ENCODE measurements around the gene CCDC137. TPM values are rescaled to one million over a fixed set of nuclear protein-coding genes. Genes with fewer than 3 reads are reported as not detected.
"Not testable (repeated sequence)": the region's sequence is repeated elsewhere in the genome, so short reads cannot be mapped to it uniquely, and the experiment has no call there.

Gene CCDC137
- total RNA-seq, 1 experiment from 2014 or later = 49.9 TPM

DNA sequence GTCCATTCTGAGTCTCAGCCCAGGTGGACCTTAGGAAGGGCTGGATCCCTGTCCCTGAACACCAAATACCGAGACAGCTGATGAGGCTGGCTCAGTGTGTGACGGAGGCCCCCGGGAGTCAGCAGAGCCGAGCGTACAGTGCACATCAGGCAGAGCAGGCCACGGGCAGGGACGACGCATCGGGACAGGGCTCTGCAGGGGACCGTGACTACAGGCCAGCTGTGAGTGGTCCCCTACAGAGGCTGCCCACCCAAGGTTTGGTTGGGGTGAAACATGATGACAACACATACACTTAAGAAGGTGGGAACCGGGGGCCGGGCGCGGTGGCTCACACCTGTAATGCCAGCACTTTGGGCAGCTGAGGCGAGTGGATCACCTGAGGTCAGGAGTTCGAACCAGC, 6.4 kb downstream of the CCDC137 start:
- Histone ChIP-seq H3K79me2 (ENCODE audit: low read length) (peaks cover 25% of the 10 kb centered on the region), H3K36me3 (ENCODE audit: low read depth, low read length) (peaks cover 38% of the 10 kb centered on the region), H3K4me2 (ENCODE audit: low read length) (no peak overlapping the region), H3K9me3 (ENCODE audit: low read length) (no peaks in the 10 kb centered on the region), H3K4me3 (ENCODE audit: low read length) (no peak overlapping the region), H3F3A (ENCODE audit: low read length, unreplicated experiment) (no peaks in the 10 kb centered on the region), H4K20me1 (ENCODE audit: low read length) (no peaks in the 10 kb centered on the region), H3K4me1 (ENCODE audit: insufficient read depth, low read length) (peaks cover 7% of the 10 kb centered on the region), H3K9me2 (replicated peaks; ENCODE audit: low read length) (no peaks in the 10 kb centered on the region), H3K9ac (ENCODE audit: low read length) (no peak overlapping the region), H3K27ac (ENCODE audit: low read length) (no peak overlapping the region), H3K27me3 (ENCODE audit: low read length) (no peaks in the 10 kb centered on the region), H2AFZ (ENCODE audit: low read length) (no peak overlapping the region)
- no peak for ATAC-seq
- DNase-seq = no peak
- intact Hi-C loops (cut with micrococcal nuclease) = no loop called here
- ChIA-PET CTCF (no interaction called here), POLR2A (ENCODE audit: unreplicated experiment) (no interaction called here)
- TF ChIP-seq EZH2 (IDR thresholded peaks at IDR 0.05; ENCODE audit: low read length, unreplicated experiment) (no peak), EZH2phosphoT487 (IDR thresholded peaks at IDR 0.05; ENCODE audit: borderline replicate concordance, low read length) (no peak)
- TF ChIP-seq, protein P1, sequence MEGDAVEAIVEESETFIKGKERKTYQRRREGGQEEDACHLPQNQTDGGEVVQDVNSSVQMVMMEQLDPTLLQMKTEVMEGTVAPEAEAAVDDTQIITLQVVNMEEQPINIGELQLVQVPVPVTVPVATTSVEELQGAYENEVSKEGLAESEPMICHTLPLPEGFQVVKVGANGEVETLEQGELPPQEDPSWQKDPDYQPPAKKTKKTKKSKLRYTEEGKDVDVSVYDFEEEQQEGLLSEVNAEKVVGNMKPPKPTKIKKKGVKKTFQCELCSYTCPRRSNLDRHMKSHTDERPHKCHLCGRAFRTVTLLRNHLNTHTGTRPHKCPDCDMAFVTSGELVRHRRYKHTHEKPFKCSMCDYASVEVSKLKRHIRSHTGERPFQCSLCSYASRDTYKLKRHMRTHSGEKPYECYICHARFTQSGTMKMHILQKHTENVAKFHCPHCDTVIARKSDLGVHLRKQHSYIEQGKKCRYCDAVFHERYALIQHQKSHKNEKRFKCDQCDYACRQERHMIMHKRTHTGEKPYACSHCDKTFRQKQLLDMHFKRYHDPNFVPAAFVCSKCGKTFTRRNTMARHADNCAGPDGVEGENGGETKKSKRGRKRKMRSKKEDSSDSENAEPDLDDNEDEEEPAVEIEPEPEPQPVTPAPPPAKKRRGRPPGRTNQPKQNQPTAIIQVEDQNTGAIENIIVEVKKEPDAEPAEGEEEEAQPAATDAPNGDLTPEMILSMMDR (conservative IDR thresholded peaks at IDR 0.05; ENCODE audit: low read depth, low read length) = no peak
- BruUV-seq (replicated peaks) = no TSS peak

GRCh38 chr17:81673561-81674258, 7.2 kb downstream of the CCDC137 start:
- Histone ChIP-seq H3K36me3 (ENCODE audit: low read depth, low read length) (peaks cover 34% of the 10 kb centered on the region), H3K9ac (ENCODE audit: low read length) (no peak overlapping the region), H3K27me3 (ENCODE audit: low read length) (no peaks in the 10 kb centered on the region), H3K9me3 (ENCODE audit: low read length) (no peaks in the 10 kb centered on the region), H3K4me1 (ENCODE audit: insufficient read depth, low read length) (no peaks in the 10 kb centered on the region), H4K20me1 (ENCODE audit: low read length) (no peaks in the 10 kb centered on the region), H3K27ac (ENCODE audit: low read length) (no peak overlapping the region), H3K4me3 (ENCODE audit: low read length) (no peak overlapping the region), H3K9me2 (replicated peaks; ENCODE audit: low read length) (no peaks in the 10 kb centered on the region), H3F3A (ENCODE audit: low read length, unreplicated experiment) (no peaks in the 10 kb centered on the region), H3K4me2 (ENCODE audit: low read length) (no peak overlapping the region), H3K79me2 (ENCODE audit: low read length) (peaks cover 18% of the 10 kb centered on the region), H2AFZ (ENCODE audit: low read length) (no peak overlapping the region)
- intact Hi-C loops (cut with micrococcal nuclease) = no loop called here
- ATAC-seq (no peak), DNase-seq (no peak)
- TF ChIP-seq, protein P1 (conservative IDR thresholded peaks at IDR 0.05; ENCODE audit: low read depth, low read length) = no peak
- no peak for TF ChIP-seq EZH2phosphoT487 (IDR thresholded peaks at IDR 0.05; ENCODE audit: borderline replicate concordance, low read length)
- no peak for TF ChIP-seq EZH2 (IDR thresholded peaks at IDR 0.05; ENCODE audit: low read length, unreplicated experiment)
- CTCF ChIA-PET = no interaction called here
- POLR2A ChIA-PET (ENCODE audit: unreplicated experiment) = no interaction called here
- no TSS peak for BruUV-seq (replicated peaks)

DNA sequence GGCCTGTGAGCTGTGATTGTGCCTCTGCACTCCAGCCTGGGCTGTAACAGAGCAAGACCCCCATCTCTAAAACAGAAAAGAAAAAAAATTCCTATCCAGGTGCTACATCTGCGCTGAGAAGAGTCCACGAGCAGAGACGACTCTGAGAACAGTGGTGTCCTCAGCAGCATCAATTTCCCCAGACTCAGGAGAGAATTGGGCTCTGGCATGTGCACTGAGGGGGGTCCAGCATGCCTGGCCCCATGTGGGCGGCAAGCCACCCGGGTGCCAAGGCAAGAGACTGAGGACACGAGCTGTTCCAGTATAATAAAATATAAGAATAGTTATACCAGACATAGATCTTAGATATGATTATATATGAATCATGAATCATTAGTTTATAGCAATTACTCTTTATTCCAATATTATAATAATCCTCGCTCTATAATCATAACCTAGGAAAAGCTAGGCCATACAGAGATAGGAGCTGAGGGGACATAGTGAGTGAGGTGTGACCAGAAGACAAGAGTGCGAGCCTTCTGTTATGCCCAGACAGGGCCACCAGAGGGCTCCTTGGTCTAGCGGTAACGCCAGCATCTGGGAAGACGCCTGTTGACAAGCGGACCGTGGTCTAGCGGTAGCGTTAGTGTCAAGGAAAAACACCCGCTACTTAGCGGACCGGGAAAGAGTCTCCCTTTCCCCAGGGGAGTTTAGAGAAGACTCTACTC, 9.1 kb downstream of the CCDC137 start:
- H4K20me1 ChIP-seq (ENCODE audit: low read length); ATAC-seq; H3K4me1 ChIP-seq (ENCODE audit: insufficient read depth, low read length); H3K4me2 ChIP-seq (ENCODE audit: low read length); POLR2A ChIA-PET (ENCODE audit: unreplicated experiment); BruUV-seq (replicated peaks); H3K9ac ChIP-seq (ENCODE audit: low read length); H3F3A ChIP-seq (ENCODE audit: low read length, unreplicated experiment); H3K27ac ChIP-seq (ENCODE audit: low read length); H3K9me2 ChIP-seq (replicated peaks; ENCODE audit: low read length); H2AFZ ChIP-seq (ENCODE audit: low read length); H3K27me3 ChIP-seq (ENCODE audit: low read length); H3K79me2 ChIP-seq (ENCODE audit: low read length); H3K9me3 ChIP-seq (ENCODE audit: low read length); H3K4me3 ChIP-seq (ENCODE audit: low read length); intact Hi-C loops (cut with micrococcal nuclease): not testable (repeated sequence)
- H3K36me3 ChIP-seq (ENCODE audit: low read depth, low read length) = peaks cover 24% of the 10 kb centered on the region; the same call in 1 of the 2 replicates
- CTCF ChIA-PET = interaction anchor here (0.5 kb wide), 1 partner anchor 183 kb away, joined by 4 read pairs; no protein-coding TSS in a partner anchor
- DNase-seq = peak; percentile 43
- TF ChIP-seq, protein P1 (conservative IDR thresholded peaks at IDR 0.05; ENCODE audit: low read depth, low read length) = peak; percentile 44; the same call in 1 of the 2 replicates
